ENCODE results near the gene KRAS. TPM values are rescaled to one million over a fixed set of nuclear protein-coding genes. Genes with fewer than 3 reads are reported as not detected.
A peak's percentile ranks its signal among the peaks of the same experiment; 100 is the strongest.

KRAS gene
- total RNA-seq, 1 experiment from 2014 or later, result 40.0 TPM

DNA sequence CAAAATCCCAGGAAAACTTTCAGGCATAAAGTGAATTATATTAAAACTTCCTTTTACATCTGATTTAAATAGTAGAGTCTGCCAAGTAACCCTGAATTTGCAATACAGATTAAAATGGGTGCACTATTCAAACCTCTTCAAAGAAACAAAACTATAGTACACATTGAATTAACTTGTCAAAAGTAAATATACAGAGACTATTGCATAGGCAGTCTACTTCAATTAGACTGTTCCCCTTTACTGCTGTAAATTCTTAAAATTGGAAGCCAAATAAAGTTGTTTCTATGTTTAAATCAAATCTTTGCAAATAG, 7.1 kb downstream of the KRAS start:
- ChIA-PET CTCF (no interaction called here), POLR2A (ENCODE audit: unreplicated experiment) (no interaction called here)
- Histone ChIP-seq H3K4me1 (replicated peaks; ENCODE audit: insufficient read depth) (no peaks in the 10 kb centered on the region; the same call in 1 of the 2 replicates), H3K4me2 (no peak overlapping the region), H4K20me1 (ENCODE audit: insufficient read depth) (peaks cover 10% of the 10 kb centered on the region), H3K9me2 (ENCODE audit: insufficient read depth) (no peaks in the 10 kb centered on the region), H3K79me2 (ENCODE audit: low read depth) (peaks cover 47% of the 10 kb centered on the region), H3F3A (ENCODE audit: insufficient read depth, low read depth) (no peaks in the 10 kb centered on the region), H3K27me3 (ENCODE audit: insufficient read depth, low read depth) (no peaks in the 10 kb centered on the region), H3K36me3 (ENCODE audit: low read depth) (peaks cover 3% of the 10 kb centered on the region), H3K27ac (no peak overlapping the region), H3K9me3 (ENCODE audit: insufficient read depth, low read depth) (no peaks in the 10 kb centered on the region), H2AFZ (no peak overlapping the region), H3K4me3 (no peak overlapping the region)
- no peak for DNase-seq
- no TSS peak for BruUV-seq (replicated peaks)
- TF ChIP-seq, protein P1, sequence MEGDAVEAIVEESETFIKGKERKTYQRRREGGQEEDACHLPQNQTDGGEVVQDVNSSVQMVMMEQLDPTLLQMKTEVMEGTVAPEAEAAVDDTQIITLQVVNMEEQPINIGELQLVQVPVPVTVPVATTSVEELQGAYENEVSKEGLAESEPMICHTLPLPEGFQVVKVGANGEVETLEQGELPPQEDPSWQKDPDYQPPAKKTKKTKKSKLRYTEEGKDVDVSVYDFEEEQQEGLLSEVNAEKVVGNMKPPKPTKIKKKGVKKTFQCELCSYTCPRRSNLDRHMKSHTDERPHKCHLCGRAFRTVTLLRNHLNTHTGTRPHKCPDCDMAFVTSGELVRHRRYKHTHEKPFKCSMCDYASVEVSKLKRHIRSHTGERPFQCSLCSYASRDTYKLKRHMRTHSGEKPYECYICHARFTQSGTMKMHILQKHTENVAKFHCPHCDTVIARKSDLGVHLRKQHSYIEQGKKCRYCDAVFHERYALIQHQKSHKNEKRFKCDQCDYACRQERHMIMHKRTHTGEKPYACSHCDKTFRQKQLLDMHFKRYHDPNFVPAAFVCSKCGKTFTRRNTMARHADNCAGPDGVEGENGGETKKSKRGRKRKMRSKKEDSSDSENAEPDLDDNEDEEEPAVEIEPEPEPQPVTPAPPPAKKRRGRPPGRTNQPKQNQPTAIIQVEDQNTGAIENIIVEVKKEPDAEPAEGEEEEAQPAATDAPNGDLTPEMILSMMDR (conservative IDR thresholded peaks at IDR 0.05), result no peak
- no peak for TF ChIP-seq EZH2 (IDR thresholded peaks at IDR 0.05; ENCODE audit: low read depth)
- intact Hi-C loops (cut with micrococcal nuclease; ENCODE audit: unreplicated experiment), result no loop called here

DNA sequence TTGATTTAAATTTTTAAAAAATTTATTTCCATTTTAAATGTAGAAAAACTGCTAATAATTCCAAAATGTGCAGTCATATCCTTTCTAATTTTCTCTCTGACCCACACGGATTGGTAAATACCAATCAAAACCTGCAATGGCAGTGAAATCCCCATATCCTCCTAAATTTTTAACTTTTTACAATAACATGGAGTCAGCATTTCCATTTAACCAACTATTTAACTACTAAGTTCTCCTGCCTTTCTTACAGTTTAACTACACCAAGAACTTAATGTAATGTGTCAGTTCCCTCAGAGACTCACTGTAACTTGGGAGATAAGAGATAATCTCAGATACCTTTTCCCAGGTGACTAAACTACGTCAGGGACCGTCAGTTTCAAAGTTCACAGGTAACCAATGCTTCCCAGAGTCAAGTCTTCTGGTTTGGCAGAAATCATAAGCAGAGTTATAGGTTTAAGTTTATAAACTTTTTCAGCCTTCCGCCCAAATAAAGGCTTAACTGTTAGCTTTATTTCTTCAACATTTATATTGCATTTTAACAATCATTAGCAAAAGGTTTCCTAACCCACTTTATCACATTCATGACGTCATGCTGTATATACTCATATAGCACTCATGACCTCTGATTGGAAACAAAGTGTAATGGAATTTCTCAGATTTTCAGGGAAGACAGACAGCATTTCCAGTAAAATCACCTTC, 7.6 kb downstream of the KRAS start:
- Histone ChIP-seq H3K4me1 (replicated peaks; ENCODE audit: insufficient read depth) (no peaks in the 10 kb centered on the region), H3K4me3 (no peak overlapping the region), H3F3A (ENCODE audit: insufficient read depth, low read depth) (no peaks in the 10 kb centered on the region), H4K20me1 (ENCODE audit: insufficient read depth) (peaks cover 10% of the 10 kb centered on the region), H3K9me2 (ENCODE audit: insufficient read depth) (no peaks in the 10 kb centered on the region), H3K27me3 (ENCODE audit: insufficient read depth, low read depth) (no peaks in the 10 kb centered on the region), H3K4me2 (no peak overlapping the region), H2AFZ (no peak overlapping the region), H3K9me3 (ENCODE audit: insufficient read depth, low read depth) (no peaks in the 10 kb centered on the region), H3K79me2 (ENCODE audit: low read depth) (peaks cover 42% of the 10 kb centered on the region), H3K36me3 (ENCODE audit: low read depth) (peaks cover 3% of the 10 kb centered on the region), H3K27ac (no peak overlapping the region)
- DNase-seq, result no peak
- intact Hi-C loops (cut with micrococcal nuclease; ENCODE audit: unreplicated experiment), result no loop called here
- TF ChIP-seq, protein P1 (conservative IDR thresholded peaks at IDR 0.05), result no peak
- no peak for TF ChIP-seq EZH2 (IDR thresholded peaks at IDR 0.05; ENCODE audit: low read depth)
- CTCF ChIA-PET, result no interaction called here
- POLR2A ChIA-PET (ENCODE audit: unreplicated experiment), result no interaction called here
- no TSS peak for BruUV-seq (replicated peaks)

DNA sequence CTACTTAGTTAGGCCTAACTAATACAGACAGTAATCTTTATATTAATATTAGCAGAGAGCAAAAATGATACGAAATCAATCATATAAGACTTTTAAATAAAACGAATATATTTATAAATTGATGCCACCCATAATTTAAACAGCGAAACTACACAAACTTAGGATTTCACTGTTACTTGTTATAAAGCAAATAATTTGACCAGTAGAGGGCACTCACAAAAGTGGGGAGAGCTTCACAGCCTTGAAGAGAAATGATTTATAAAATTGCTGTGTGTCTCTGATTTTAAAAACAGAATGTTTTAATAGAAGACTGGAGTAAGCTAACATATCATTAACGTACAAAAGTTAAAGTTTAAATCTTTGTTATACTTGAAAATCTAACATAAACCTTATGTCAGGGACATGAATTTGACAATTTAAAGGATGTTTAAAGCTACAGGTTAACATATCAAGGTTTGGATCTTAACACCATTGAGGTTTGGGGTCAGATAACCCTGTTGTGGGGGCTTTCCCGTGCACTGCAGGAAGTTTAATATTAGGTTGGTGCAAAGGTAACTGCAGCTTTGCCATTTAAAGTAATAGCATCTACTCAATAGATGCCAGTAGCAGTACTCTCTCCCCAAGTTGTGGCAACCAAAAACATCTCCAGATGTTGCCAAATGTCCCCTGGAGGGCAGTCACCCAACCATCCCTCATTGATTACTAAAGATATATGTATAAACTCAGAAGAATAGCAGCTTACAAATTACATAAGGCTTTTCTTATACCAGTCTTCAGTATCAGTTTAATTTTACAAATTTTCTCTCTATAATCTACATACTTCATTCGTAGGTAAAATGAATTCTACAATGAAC, 9.3 kb downstream of the KRAS start:
- H3K79me2 ChIP-seq (ENCODE audit: low read depth), result peaks cover 25% of the 10 kb centered on the region
- POLR2A ChIA-PET (ENCODE audit: unreplicated experiment), result interaction anchor here (0.5 kb wide), 1 partner anchor 144 kb away, joined by 5 read pairs; no protein-coding TSS in a partner anchor
- no peaks in the 10 kb centered on the region for H3K4me1 ChIP-seq (replicated peaks; ENCODE audit: insufficient read depth)
- DNase-seq, result no peak
- intact Hi-C loops (cut with micrococcal nuclease; ENCODE audit: unreplicated experiment), result loop anchor here (1.0 kb wide), 1 partner anchor 146 kb away; no protein-coding TSS in a partner anchor
- peaks cover 10% of the 10 kb centered on the region for H4K20me1 ChIP-seq (ENCODE audit: insufficient read depth)
- no peaks in the 10 kb centered on the region for H3K9me2 ChIP-seq (ENCODE audit: insufficient read depth)
- H3K27me3 ChIP-seq (ENCODE audit: insufficient read depth, low read depth), result no peaks in the 10 kb centered on the region
- no peaks in the 10 kb centered on the region for H3K9me3 ChIP-seq (ENCODE audit: insufficient read depth, low read depth)
- CTCF ChIA-PET, result interaction anchor here (0.5 to 1.1 kb wide), 3 partner anchors 9 to 106 kb away, joined by 3 to 5 read pairs (median 4); partner anchors contain the start of gene KRAS
- no peak overlapping the region for H3K4me3 ChIP-seq
- no TSS peak for BruUV-seq (replicated peaks)
- H3K27ac ChIP-seq, result no peak overlapping the region
- no peak overlapping the region for H3K4me2 ChIP-seq
- no peak for TF ChIP-seq EZH2 (IDR thresholded peaks at IDR 0.05; ENCODE audit: low read depth)
- TF ChIP-seq, protein P1 (conservative IDR thresholded peaks at IDR 0.05), result peak; percentile 80
- no peaks in the 10 kb centered on the region for H3F3A ChIP-seq (ENCODE audit: insufficient read depth, low read depth)
- H2AFZ ChIP-seq, result no peak overlapping the region
- peaks cover 3% of the 10 kb centered on the region for H3K36me3 ChIP-seq (ENCODE audit: low read depth)

All from PC-9 (cell line).